T-helper 2 cell (primary cell): ENCODE data around the gene BBLN.
A peak's percentile ranks its signal among the peaks of the same experiment; 100 is the strongest.
"Not testable (repeated sequence)": the region's sequence is repeated elsewhere in the genome, so short reads cannot be mapped to it uniquely, and the experiment has no call there.

ENCODE experiments used
- DNase-seq, 5 experiments: peaks; one replicate each; pipeline versions ENCODE4 v3.0.0 to v3.0.0-alpha.2; 2012 to 2022
- total RNA-seq, 2 donors: gene quantifications; one replicate each; lab custom pipeline; 2026; lab: John Stamatoyannopoulos, UW

Gene BBLN, protein sequence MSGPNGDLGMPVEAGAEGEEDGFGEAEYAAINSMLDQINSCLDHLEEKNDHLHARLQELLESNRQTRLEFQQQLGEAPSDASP
- total RNA-seq = 29.0 to 36.4 reads per million in 2 donors

- DNase-seq = peak; percentile 81 to 94 (median 90)
Measured at GRCh38 chr9:128159784-128160602, at the start of gene BBLN. Gene BBLN (plus strand): TSS chr9:128160265. CDS start chr9:128160408, 143 bp downstream.

DNA sequence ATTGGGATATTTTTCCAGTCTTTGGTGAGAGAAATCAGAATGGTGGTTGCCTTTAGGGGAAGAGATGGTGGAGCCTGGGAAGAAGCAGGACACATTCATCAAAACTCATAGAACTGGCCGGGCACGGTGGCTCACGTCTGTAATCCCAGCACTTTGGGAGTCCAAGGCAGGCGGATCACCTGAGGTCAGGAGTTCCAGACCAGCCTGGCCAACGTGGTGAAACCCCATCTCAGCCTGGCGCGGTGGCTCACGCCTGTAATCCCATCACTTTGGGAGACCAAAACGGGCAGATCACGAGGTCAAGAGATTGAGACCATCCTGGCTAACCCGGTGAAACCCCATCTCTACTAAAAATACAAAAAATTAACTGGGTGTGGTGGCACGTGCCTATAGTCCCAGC is 48.3 kb upstream of the BBLN start:
- DNase-seq = not testable (repeated sequence)

- no peak for DNase-seq
Measured at GRCh38 chr9:128113526-128114325, 46.3 kb upstream of the BBLN start.

GRCh38 chr9:128114326-128115186 is 45.5 kb upstream of the BBLN start:
- no peak for DNase-seq

- DNase-seq = peak in 1 of 5 experiments; percentile 34
Measured at GRCh38 chr9:128115187-128116103, 44.6 kb upstream of the BBLN start.

DNA sequence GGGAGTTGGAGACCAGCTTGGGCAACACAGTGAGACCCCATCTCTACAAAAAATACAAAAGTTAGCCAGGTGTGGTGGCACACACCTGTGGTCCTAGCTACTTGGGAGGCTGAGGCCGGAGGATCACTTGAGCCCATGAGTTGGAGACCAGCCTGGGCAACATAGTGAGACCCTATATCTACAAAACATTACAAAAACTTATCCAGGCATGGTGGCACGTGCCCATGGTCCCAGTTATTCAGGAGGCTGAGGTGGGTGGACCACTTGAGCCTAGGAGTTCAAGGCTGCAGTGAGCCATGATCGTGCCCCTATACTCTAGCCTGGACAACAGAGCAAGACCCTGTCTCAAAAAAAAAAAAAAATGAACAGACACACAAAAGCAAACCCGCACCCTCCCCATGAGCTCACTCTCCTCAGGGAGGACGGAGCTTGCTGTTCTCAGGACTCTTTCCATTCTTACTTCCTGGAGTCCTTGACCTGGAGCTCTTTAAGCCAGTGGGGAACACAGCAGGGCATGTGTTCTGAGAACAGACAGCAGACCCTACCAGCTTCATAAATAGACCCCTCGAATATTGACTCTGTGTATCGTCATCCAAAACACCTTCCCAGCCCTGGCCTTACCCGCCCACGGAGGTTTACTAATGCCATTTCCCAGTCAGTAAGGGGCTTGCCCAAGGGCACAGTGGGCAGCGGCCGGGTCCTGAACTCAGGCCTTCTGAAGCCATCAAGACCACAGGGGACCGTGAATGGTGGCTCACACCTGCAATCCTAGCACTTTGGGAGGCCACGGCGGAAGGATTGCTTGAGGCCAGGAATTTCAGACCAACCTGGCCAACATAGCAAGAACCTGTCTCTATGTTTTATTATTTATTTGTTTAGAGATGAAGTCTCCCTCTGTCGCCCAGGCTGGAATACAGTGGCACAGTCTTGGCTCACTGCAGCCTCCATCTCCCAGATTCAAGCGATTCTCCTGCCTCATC is 43.7 kb upstream of the BBLN start:
- DNase-seq = no peak

DNA sequence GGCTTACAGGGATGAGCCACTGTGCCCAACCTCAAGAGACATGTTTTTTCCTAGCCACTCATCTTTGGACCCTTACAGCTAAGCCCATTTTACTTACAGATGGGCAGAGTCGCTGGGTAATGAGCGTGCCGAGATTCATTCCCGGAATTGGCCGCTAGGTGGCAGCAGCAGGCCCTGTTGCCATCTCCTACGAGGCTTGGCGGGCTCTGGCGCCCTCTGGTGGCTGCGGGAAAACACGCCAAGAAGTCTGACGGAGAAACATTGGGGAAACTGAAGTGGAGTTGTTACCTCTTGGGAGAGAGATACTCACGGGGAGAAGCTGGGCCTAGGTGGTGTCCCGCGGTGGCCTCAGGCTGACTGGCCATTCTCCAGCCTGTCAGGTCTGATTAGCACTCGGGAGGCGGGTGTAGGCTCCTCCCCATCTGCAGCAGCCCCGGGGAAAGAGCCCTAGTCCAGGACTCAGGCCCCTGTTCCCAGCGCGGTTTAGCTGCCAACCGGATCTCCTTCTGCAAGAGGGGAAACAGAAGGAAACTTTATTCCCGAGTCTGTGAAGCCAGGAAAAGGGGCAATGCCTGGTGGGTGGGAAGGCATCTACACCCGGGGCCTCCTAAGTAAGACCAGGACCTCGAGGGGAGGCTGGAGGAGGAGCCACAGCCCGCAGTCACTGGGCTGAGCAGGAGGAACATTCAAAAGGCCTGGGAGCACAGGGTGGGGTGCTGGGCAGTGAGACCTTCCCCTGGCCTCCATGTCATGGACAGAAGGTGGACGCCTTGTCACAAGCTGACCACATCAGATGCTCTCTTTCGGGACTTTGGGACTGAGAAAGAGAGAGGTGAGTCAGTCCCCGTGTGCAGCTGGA is 42.2 kb upstream of the BBLN start:
- DNase-seq = peak; percentile 80 to 99 (median 93)

DNA sequence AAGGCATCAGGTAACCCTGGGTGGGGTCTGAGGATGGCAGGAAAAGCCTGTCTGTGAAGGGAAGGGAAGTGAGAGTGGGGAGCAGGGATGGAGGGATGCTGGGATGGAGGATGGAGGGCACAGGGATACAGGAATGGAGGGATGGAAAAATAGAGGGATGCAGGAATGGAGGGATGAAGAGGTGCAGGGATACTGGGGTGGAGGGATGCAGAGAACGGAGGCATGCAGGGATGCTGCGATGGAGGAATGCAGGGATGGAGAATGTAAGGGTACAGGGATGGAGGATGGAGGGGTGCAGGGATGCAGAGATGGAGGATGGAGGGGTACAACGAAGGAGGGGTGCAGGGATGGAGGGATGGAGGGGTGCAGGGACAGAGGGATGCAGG is 41.6 kb upstream of the BBLN start:
- no peak for DNase-seq

DNA sequence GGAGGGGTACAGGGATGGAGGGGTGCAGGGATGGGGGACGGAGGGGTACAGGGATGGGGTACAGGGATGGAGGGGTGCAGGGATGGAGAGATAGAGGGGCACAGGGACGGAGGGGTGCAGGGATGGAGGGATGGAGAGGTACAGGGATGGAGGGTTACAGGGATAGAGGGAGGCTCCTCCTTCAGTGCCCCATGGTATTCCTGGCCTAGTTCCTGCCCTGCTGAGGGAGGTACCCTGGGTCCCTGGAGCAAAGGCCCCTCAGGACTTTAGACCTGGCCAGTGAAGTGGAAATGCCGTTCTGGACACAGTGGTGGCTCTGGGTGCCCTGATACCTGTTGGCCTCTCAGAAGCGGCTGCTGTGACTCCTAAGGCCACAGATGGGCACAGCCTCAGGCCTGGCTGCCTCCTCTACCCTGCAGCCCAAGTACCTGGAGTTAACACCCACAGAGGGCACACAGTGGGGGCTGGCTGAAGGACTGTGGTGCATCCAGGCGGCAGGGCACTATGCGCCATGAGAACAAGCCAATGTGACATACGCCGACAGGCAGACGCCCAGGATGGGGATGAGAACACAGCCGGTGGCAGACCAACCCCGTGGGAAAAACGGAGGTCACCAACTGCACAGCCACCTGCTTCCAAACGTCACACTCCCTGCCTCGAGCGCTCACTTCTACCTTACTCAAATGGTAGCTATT is 40.9 kb upstream of the BBLN start:
- DNase-seq = no peak

DNA sequence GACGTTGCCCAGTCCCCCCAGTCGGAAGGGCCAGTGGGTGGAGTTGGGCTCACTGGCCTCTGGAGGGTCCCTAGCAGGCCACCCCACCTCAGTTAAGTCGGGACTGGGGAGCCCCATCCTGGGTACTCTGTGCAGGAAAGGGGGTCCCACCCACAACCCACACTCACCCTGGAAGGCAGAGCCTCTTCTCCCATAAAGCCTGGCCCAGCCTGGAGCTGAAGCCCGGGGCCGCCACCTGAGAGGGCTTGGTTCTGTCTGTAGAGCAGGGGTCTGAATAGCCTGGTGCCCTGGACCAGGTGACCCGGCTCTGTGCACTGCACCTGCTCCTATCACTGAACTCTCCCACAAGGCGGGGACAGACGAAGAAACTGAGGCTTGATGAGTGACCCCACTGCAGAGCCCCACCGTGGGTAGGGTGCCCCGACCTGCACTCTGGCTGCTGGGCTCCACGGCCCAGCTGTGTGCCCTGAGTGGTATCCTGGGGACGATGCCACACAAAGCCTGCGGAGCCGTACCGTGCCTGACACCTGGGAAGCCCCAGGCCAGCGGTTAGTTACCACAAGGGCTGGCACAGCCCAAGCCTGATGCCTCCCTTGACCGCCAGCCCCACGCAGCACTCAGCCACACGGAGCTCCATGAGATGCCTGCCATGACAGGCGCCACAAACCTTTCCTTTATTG is 39.9 kb upstream of the BBLN start:
- DNase-seq = no peak

- DNase-seq = no peak
Measured at GRCh38 chr9:128120741-128121465, 39.2 kb upstream of the BBLN start.

GRCh38 chr9:128121466-128121810 is 38.6 kb upstream of the BBLN start:
- DNase-seq = no peak

DNA sequence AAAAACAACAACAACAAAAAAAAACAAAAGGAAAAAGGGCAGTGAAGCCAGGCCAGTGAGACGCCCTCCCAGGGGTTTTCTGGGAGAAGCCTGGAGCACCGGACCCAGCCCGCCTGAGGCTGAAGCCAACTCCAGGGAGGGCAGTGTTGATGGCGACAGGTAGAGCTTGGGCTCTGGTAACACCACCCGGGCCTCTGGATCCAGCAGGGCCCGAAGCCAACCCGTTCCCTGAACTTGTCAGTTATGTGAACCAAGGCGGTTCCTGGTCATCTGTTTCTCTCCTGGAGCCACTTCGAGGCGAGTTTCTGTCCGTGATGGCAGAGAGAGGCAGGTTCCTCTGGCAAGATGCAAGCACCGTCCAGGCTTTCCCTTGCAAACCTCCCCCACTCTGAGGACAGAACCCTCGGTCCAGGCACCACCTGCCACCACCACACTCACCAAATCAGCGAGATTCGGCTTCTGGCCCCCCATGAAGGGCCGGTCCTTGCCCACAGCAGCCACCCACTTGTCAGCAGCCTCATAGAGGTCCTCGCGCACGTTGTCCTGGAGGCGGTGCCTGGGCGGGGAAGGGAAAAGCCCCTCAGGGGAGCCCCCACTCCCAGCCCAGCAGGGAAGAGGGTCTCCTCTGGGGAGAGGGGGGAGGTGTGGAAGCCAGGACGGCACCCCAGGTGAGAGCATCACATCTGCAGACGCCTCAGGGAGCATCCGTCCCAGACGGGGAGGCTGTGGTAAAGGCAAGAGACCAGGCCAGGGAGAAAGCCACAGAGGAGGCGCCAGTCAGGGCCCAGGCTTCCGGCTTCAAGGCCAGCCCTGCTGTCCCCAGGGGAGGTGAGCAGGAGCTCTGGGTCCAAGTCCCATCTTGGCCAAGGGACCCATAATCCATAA is 37.9 kb upstream of the BBLN start:
- DNase-seq = no peak

- DNase-seq = no peak
Measured at GRCh38 chr9:128122809-128123175, 37.3 kb upstream of the BBLN start.

DNA sequence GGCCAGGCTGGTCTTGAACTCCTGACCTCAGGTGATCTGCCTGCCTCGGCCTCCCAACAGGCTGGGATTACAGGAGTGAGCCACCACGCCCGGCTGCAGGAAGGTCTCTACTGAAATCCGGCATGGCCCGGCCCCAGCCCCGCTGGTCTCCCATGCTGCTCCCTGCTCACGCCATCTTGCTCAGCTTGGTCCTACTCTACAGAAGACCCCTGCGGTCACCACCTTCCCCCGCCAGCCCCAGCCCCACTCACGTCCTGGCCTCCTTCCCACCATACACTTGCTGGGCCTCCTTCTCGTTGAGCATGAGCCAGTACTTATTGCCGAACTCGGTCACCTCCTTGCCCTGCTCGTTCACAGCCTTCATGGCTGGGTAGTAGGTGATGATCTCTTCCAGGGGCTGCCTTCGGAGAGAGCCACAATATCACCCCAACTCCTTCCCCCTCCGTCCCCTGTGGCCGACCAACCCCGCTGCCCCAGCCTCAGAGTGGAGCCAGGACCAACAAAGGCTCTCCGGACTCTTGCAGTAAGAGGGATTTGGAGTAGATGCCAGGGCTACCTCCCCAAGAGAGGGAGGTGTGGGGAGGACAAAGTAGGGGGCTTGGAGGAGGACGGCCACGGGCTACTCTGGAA is 36.5 kb upstream of the BBLN start:
- DNase-seq = no peak

- no peak for DNase-seq
Measured at GRCh38 chr9:128124451-128124850, 35.6 kb upstream of the BBLN start.
